Measurements from ENCODE around the gene YWHAQ.
A peak's percentile ranks its signal among the peaks of the same experiment; 100 is the strongest.
"Not testable (repeated sequence)": the region's sequence is repeated elsewhere in the genome, so short reads cannot be mapped to it uniquely, and the experiment has no call there.

YWHAQ gene

GRCh38 chr2:9558948-9559381, 71.8 kb downstream of the YWHAQ start:
- TF ChIP-seq ZFX (IDR thresholded peaks at IDR 0.05) (no peak), CTCF (conservative IDR thresholded peaks at IDR 0.05) (no peak)
- H3K27ac ChIP-seq, result no peak overlapping the region

- TF ChIP-seq CTCF (conservative IDR thresholded peaks at IDR 0.05), result no peak
- TF ChIP-seq ZFX (IDR thresholded peaks at IDR 0.05), result peak; percentile 27; the same call in 1 of the 2 replicates
- H3K27ac ChIP-seq, result peak overlapping the region; percentile 97
Observed at GRCh38 chr2:9556121-9556743, 74.6 kb downstream of the YWHAQ start.

- peak within 1 kb of the TSS; percentile 97 for H3K27ac ChIP-seq
- TF ChIP-seq ZFX (IDR thresholded peaks at IDR 0.05) (peak; percentile 77), CTCF (conservative IDR thresholded peaks at IDR 0.05) (peak; percentile 64)
Observed at GRCh38 chr2:9555297-9556120, 75.3 kb downstream of the YWHAQ start, which contains the start of gene ADAM17. TSS of gene ADAM17 (minus strand) at chr2:9555830. CDS start at chr2:9555605, 225 bp downstream.

- peak overlapping the region; percentile 97 for H3K27ac ChIP-seq
- no peak for TF ChIP-seq ZFX (IDR thresholded peaks at IDR 0.05)
- TF ChIP-seq CTCF (conservative IDR thresholded peaks at IDR 0.05), result no peak
Observed at GRCh38 chr2:9554921-9555296, 75.9 kb downstream of the YWHAQ start.

GRCh38 chr2:9552219-9553178, 78.3 kb downstream of the YWHAQ start:
- TF ChIP-seq CTCF (conservative IDR thresholded peaks at IDR 0.05) (no peak), ZFX (IDR thresholded peaks at IDR 0.05) (no peak)
- H3K27ac ChIP-seq, result no peak overlapping the region

- H3K27ac ChIP-seq, result not testable (repeated sequence)
Observed at GRCh38 chr2:9550859-9551391, 79.9 kb downstream of the YWHAQ start.

GRCh38 chr2:9549420-9549819, 81.4 kb downstream of the YWHAQ start:
- TF ChIP-seq ZFX (IDR thresholded peaks at IDR 0.05) (no peak), CTCF (conservative IDR thresholded peaks at IDR 0.05) (no peak)
- no peak overlapping the region for H3K27ac ChIP-seq

All from C4-2B (cell line).